ENCODE results near the gene MVK. TPM values are rescaled to one million over a fixed set of nuclear protein-coding genes. Genes with fewer than 3 reads are reported as not detected.

MVK gene
- total RNA-seq, 1 experiment from 2014 or later = 18.1 TPM

DNA sequence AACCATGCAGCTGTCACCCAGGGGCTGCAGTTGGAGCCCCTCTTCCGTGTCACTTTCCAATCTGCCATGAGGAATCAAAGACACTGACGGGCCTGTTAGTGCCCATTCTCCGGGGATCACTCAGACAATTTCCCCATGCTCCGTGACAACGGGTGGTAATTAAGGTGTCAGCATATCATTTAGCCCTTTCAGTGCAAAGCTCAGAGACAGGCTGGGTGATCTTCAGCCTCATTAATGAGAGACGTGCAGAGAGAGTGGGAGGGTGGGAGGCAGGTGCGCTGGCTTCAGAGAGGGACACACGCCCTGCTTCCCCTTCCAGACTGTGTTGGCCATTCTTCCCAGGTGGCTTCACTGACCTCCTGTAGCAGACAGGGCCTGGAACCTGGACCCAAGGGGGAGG, 58.7 kb downstream of the MVK start:
- no peaks in the 10 kb centered on the region for H3K36me3 ChIP-seq
- no peak for DNase-seq (ENCODE audit: low read depth in 1 of 2, low spot score in 2 of 2)
- no peaks in the 10 kb centered on the region for H3K27me3 ChIP-seq (replicated peaks)
- H3K4me1 ChIP-seq (replicated peaks) = no peaks in the 10 kb centered on the region
- H3K4me3 ChIP-seq = no peak overlapping the region
- no peaks in the 10 kb centered on the region for H3K9me3 ChIP-seq (replicated peaks)
- no peak overlapping the region for H3K27ac ChIP-seq

DNA sequence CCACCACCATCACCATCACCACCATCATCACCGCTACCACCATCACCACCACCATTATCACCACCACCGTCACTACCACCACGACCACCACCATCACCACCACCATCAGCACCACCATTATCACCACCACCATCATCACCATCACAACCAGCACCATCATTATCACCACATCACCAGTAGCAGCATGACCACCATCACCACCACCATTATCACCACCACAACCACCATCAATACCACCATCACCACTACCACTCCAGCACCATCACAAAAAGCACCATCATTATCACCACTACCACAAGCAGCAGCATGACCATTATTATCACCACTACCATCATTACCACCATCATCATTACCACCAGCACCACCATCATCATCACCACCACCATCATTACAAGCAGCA, 62.1 kb downstream of the MVK start:
- Histone ChIP-seq H3K4me3 (no peak overlapping the region), H3K9me3 (replicated peaks) (no peaks in the 10 kb centered on the region), H3K36me3 (no peaks in the 10 kb centered on the region), H3K27me3 (replicated peaks) (no peaks in the 10 kb centered on the region), H3K4me1 (replicated peaks) (no peaks in the 10 kb centered on the region), H3K27ac (no peak overlapping the region)
- DNase-seq (ENCODE audit: low read depth in 1 of 2, low spot score in 2 of 2) = no peak

DNA sequence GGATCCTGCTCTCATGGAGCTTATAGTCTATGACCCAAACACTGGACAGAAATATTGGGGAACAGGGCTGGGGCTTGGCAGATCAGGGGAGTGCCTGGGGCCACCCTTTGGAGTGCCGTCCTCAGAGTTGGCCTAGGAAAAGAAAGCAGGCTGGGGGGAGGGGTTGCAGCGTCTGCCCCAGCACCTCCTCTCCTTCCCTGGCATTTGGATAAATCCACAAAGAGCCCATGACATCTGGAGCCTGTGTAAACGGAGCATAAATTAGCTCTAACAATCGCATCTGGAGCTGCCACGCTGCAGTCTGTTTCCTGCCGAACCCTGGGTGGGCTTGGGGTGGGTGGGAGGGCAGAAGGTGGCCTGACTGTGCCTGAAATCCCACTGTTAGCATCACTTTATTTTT, 63.8 kb downstream of the MVK start:
- Histone ChIP-seq H3K4me1 (replicated peaks) (no peaks in the 10 kb centered on the region), H3K9me3 (replicated peaks) (no peaks in the 10 kb centered on the region), H3K36me3 (no peaks in the 10 kb centered on the region), H3K27me3 (replicated peaks) (no peaks in the 10 kb centered on the region), H3K4me3 (no peak overlapping the region), H3K27ac (no peak overlapping the region)
- no peak for DNase-seq (ENCODE audit: low read depth in 1 of 2, low spot score in 2 of 2)

DNA sequence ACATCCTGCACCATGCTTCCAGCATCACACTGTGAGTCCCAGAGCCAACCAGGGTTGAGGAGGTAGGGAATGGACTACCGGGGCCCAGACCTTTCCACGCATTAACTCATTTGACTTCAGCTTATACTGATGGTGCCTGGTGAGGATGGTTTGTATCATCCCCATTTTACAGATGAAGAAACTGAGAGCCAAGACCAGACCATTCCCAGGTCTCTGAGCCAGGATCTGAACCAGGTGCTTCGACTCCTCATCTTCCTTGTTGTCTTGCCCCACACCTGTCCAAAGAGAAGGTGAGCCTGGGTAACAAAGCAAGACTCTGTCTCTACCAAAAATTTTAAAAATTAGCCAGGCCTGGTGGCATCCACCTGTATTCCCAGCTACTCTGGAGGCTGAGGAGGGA, 64.4 kb downstream of the MVK start:
- no peak overlapping the region for H3K4me3 ChIP-seq
- no peaks in the 10 kb centered on the region for H3K36me3 ChIP-seq
- no peak overlapping the region for H3K27ac ChIP-seq
- H3K27me3 ChIP-seq (replicated peaks) = no peaks in the 10 kb centered on the region
- no peaks in the 10 kb centered on the region for H3K9me3 ChIP-seq (replicated peaks)
- no peaks in the 10 kb centered on the region for H3K4me1 ChIP-seq (replicated peaks)
- DNase-seq (ENCODE audit: low read depth in 1 of 2, low spot score in 2 of 2) = no peak

DNA sequence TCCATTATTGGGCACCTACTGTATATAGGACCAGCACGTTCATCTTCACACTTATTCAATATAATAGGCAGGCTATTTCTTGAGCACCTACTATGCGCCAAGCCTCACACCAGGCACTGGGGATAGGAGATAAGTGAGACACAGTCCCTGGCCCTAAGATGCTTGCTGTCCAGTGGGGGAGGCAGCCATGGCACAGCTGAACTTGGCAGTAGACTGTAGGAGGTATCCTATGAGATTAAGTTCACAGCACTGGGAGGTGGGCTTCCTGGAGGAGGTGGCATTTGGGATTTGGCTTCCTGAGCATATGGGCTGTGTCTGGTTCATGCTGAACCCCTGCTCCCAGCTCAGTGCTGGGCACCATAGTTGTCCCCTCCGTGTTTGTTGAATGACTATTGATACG, 65.1 kb downstream of the MVK start:
- DNase-seq (ENCODE audit: low read depth in 1 of 2, low spot score in 2 of 2) = no peak
- no peak overlapping the region for H3K27ac ChIP-seq
- H3K9me3 ChIP-seq (replicated peaks) = no peaks in the 10 kb centered on the region
- H3K27me3 ChIP-seq (replicated peaks) = no peaks in the 10 kb centered on the region
- H3K4me1 ChIP-seq (replicated peaks) = no peaks in the 10 kb centered on the region
- no peak overlapping the region for H3K4me3 ChIP-seq
- H3K36me3 ChIP-seq = no peaks in the 10 kb centered on the region

DNA sequence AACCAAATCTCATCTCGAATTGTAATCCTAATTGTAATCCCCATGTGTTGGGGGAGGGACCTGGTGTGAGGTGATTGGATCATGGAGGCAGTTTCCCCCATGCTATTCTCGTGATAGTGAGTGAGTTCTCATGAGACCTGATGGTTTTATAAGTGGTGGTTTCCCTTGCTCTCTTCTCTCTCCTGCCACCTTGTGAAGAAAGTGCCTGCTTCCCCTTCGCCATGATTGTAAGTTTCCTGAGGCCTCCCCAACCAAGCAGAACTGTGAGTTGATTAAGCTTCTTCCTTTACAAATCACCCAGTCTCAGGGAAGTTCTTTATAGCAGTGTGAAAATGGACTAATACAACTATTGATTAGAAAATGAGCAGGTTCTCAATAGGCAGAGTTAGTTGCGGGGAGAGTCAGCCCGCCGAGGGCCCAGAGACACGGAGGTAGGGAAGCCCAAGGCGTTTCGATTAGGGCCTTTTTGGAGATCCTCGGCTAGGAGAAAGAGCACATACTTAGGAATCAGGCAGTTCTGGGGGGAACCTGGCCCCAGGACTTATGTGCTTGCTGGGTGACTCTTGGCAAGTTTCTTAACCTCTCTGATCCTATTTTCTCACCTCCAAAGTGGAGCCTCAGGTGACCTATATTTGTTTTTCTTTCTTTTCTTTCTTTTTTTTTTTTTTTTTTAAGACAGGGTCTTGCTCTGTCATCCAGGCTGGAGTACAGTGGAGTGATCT, 65.7 kb downstream of the MVK start:
- no peaks in the 10 kb centered on the region for H3K27me3 ChIP-seq (replicated peaks)
- no peaks in the 10 kb centered on the region for H3K36me3 ChIP-seq
- no peak overlapping the region for H3K4me3 ChIP-seq
- no peak for DNase-seq (ENCODE audit: low read depth in 1 of 2, low spot score in 2 of 2)
- H3K4me1 ChIP-seq (replicated peaks) = no peaks in the 10 kb centered on the region
- no peak overlapping the region for H3K27ac ChIP-seq
- no peaks in the 10 kb centered on the region for H3K9me3 ChIP-seq (replicated peaks)

DNA sequence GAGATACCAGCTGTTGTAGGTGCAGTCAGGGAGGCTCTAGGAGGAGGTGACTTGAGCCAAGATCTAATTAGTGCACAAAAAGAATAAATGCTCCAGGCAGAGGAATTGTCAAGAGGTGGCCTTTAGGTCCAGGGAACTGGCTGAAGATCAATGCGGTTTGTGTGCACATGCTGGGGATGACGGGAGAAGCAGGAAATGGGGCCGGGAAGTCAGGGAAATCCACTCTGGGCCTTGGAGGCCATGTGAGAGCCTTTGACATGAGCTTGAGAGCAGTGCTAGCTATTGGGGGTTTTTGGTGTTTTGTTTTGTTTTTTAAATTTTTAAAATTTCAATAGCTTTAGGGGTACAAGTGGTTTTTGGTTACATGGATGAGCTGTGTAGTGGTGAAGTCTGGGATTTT, 67.4 kb downstream of the MVK start:
- DNase-seq (ENCODE audit: low read depth in 1 of 2, low spot score in 2 of 2) = no peak
- no peak overlapping the region for H3K27ac ChIP-seq
- H3K4me3 ChIP-seq = no peak overlapping the region
- no peaks in the 10 kb centered on the region for H3K27me3 ChIP-seq (replicated peaks)
- no peaks in the 10 kb centered on the region for H3K36me3 ChIP-seq
- H3K4me1 ChIP-seq (replicated peaks) = no peaks in the 10 kb centered on the region
- no peaks in the 10 kb centered on the region for H3K9me3 ChIP-seq (replicated peaks)

DNA sequence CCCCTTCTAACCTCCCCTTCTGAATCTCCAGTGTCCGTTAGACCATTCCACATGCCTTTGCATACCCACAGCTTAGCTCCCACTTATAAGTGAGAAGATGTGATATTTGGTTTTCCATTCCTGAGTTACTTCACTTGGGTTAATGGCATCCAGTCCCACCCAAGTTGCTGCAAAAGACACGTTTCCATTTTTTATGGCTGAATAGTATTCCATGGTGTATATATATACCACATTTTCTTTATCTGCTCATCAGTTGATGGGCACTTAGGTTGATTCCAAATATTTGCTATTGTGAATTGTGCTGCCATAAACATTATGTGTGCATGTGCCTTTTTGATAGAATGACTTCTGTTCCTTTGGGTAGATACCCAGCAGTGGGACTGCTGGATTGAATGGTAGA, 67.8 kb downstream of the MVK start:
- no peaks in the 10 kb centered on the region for H3K4me1 ChIP-seq (replicated peaks)
- no peaks in the 10 kb centered on the region for H3K36me3 ChIP-seq
- no peak overlapping the region for H3K4me3 ChIP-seq
- DNase-seq (ENCODE audit: low read depth in 1 of 2, low spot score in 2 of 2) = no peak
- H3K27ac ChIP-seq = no peak overlapping the region
- H3K27me3 ChIP-seq (replicated peaks) = no peaks in the 10 kb centered on the region
- H3K9me3 ChIP-seq (replicated peaks) = no peaks in the 10 kb centered on the region

DNA sequence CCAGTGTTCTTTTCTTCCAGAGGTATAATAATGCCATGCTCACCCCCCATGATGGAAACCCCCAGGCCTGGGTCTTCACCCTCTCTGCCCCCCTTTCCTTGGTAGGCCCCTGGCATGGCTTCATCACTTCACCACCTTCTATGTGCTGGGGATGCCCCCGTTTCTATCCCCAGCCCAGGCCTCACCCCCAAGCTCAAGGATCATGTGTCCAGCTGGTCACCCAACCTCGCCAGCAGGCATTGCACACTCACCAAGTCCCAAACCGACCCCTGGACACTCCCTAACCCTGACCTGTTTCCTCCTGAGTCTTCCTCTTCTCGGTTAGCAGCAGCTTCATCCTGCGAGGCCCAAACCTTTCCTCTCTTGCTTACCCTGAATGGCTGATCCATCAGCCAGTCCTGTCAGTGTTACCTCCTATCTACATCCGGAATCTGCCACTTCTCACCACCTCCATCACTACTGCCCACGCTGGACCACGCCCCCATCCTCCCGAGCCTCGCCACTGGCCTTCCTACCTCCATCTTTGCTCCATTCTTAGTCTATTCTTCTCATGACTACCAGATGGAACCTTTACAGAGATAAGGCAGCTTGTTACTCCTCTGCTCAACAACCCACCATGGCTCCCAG, 69.0 kb downstream of the MVK start:
- H3K36me3 ChIP-seq = no peaks in the 10 kb centered on the region
- no peak for DNase-seq (ENCODE audit: low read depth in 1 of 2, low spot score in 2 of 2)
- no peak overlapping the region for H3K27ac ChIP-seq
- no peaks in the 10 kb centered on the region for H3K27me3 ChIP-seq (replicated peaks)
- no peak overlapping the region for H3K4me3 ChIP-seq
- no peaks in the 10 kb centered on the region for H3K4me1 ChIP-seq (replicated peaks)
- no peaks in the 10 kb centered on the region for H3K9me3 ChIP-seq (replicated peaks)

DNA sequence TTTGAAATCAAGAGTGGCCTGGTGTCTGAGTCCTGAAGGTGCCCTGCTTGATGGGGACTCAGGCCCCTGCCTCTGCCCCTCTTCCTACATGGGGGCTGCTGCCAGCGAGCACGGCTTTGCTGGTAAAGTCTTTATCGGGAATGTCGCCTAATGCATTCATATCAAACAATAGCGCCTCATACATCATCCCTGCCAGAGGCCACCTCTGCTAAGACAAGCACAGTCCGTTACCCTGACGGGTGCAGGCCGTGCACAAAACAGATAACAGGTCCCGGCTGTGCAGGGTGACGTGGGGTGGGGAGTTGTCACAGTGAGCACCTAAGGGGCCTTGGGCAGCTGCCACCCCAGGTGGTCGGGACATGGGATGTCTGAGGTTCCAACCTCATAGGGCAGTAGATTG, 71.6 kb downstream of the MVK start:
- Histone ChIP-seq H3K27me3 (replicated peaks) (no peaks in the 10 kb centered on the region), H3K4me1 (replicated peaks) (no peaks in the 10 kb centered on the region), H3K36me3 (no peaks in the 10 kb centered on the region), H3K4me3 (no peak overlapping the region), H3K9me3 (replicated peaks) (no peaks in the 10 kb centered on the region), H3K27ac (no peak overlapping the region)
- no peak for DNase-seq (ENCODE audit: low read depth in 1 of 2, low spot score in 2 of 2)

DNA sequence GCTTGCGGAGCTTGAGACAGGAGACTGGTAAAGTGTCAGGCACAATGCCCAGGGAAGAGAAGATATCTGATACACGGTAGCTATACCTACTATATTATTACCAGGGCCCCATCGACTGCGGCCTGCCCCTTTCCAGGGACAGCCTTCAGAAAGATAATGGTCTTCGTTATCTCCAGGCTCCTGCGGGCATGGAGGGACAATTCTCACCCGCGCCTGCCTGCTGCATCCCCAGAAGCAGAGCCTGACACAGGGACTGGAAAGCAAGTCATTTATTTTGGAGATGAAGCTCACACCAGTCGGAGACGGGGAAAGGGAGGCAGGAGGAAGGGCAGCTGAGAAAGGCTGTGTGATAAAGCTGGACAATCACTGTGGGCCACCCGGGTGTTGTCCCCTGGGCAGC, 72.1 kb downstream of the MVK start:
- Histone ChIP-seq H3K4me3 (no peak overlapping the region), H3K9me3 (replicated peaks) (no peaks in the 10 kb centered on the region), H3K27ac (no peak overlapping the region), H3K36me3 (no peaks in the 10 kb centered on the region), H3K4me1 (replicated peaks) (no peaks in the 10 kb centered on the region), H3K27me3 (replicated peaks) (no peaks in the 10 kb centered on the region)
- DNase-seq (ENCODE audit: low read depth in 1 of 2, low spot score in 2 of 2) = no peak

Other genes with a start within 250 kb of the MVK start
- gene MYO1H, start 225.9 kb upstream of the MVK start, total RNA-seq (2014; rRNA removed; shearing (Covaris generic)) = not detected in 2 replicates
- 25.2 and 33.0 TPM in 2 replicates for gene KCTD10, start 96.5 kb upstream of the MVK start, total RNA-seq (2014; rRNA removed; shearing (Covaris generic))
- gene UBE3B, start 96.2 kb upstream of the MVK start, total RNA-seq (2014; rRNA removed; shearing (Covaris generic)) = 3,976 and 4,080 TPM in 2 replicates
- 17.8 and 33.3 TPM in 2 replicates for gene MMAB, start 290 bp upstream of the MVK start, total RNA-seq (2014; rRNA removed; shearing (Covaris generic))
- gene FAM222A, start 140.0 kb downstream of the MVK start, total RNA-seq (2014; rRNA removed; shearing (Covaris generic)) = 7.4 and 7.8 TPM in 2 replicates

Data from SJSA1 (cell line).